DOHH2 (cell line): Measurements from ENCODE around the gene NR5A2.

Experiments
- H3F3A ChIP-seq: fragments of 200-600 bp; sonication (generic), shearing (Covaris generic); 2 replicates; pipeline ENCODE4 v1.6.0; 2016; ENCODE audit warnings: antibody characterized with exemption, mild to moderate bottlenecking; ENCODE audit not compliant: control insufficient read depth, insufficient read depth
- H3K27ac ChIP-seq: fragments of 200-600 bp; sonication (generic); 2 replicates; pipeline ENCODE4 v1.5.1; 2014; ENCODE audit warnings: low read depth, mild to moderate bottlenecking, low read length, moderate library complexity
- H3K27me3 ChIP-seq: fragments of 200-600 bp; sonication (generic); 2 replicates; pipeline ENCODE4 v1.6.1; 2014; ENCODE audit warnings: mild to moderate bottlenecking, low read length, mixed read lengths; ENCODE audit not compliant: control insufficient read depth
- H3K36me3 ChIP-seq: fragments of 200-600 bp; sonication (generic); 2 replicates; pipeline ENCODE4 v1.6.1; 2014; ENCODE audit warnings: mild to moderate bottlenecking, low read length, moderate library complexity, mixed read lengths; ENCODE audit not compliant: control insufficient read depth
- H3K4me1 ChIP-seq: fragments of 200-600 bp; sonication (generic); 2 replicates; pipeline ENCODE4 v1.6.1; 2014; ENCODE audit warnings: mild to moderate bottlenecking, low read length, mixed read lengths; ENCODE audit not compliant: control insufficient read depth
- H3K4me2 ChIP-seq: fragments of 200-600 bp; sonication (generic); 2 replicates; pipeline ENCODE4 v1.6.0; 2014; ENCODE audit warnings: mild to moderate bottlenecking, low read length, moderate library complexity
- H3K4me3 ChIP-seq: fragments of 200-600 bp; sonication (generic); 2 replicates; pipeline ENCODE4 v1.5.1; 2014; ENCODE audit warnings: mild to moderate bottlenecking, low read length, mixed read lengths
- H3K79me2 ChIP-seq: fragments of 200-600 bp; sonication (generic); 2 replicates; pipeline ENCODE4 v1.6.1; 2014; ENCODE audit warnings: mild to moderate bottlenecking, low read length, mixed read lengths; ENCODE audit not compliant: control insufficient read depth
- H3K9me2 ChIP-seq: fragments of 200-600 bp; sonication (generic); replicated peaks from 2 replicates; pipeline ENCODE4 v1.6.1; 2014; ENCODE audit warnings: mild to moderate bottlenecking, low read length, mixed read lengths; ENCODE audit not compliant: control insufficient read depth
- H3K9me3 ChIP-seq: fragments of 200-600 bp; sonication (generic); 2 replicates; pipeline ENCODE4 v1.6.1; 2014; ENCODE audit warnings: antibody characterized with exemption, low read length, mixed read lengths; ENCODE audit not compliant: control insufficient read depth, insufficient read depth
- H4K20me1 ChIP-seq: fragments of 200-600 bp; sonication (generic); 2 replicates; pipeline ENCODE4 v1.6.0; 2014; ENCODE audit warnings: low read depth, mild to moderate bottlenecking, antibody characterized with exemption, low read length, moderate library complexity; ENCODE audit not compliant: control insufficient read depth, insufficient read depth
- EZH2phosphoT487 ChIP-seq: fragments of 200-600 bp; sonication (generic); IDR thresholded peaks from 2 replicates; pipeline ENCODE4 v1.6.1; 2017; ENCODE audit warnings: borderline replicate concordance, mild to moderate bottlenecking, antibody characterized with exemption, low read length, moderate library complexity, mixed read lengths
- TF ChIP-seq, protein P1 (sequence below): fragments of 200-600 bp; sonication (generic); IDR thresholded peaks from one replicate; pipeline ENCODE4 v1.5.1; 2014; ENCODE audit warnings: antibody characterized with exemption, mild to moderate bottlenecking, low read depth, low read length; ENCODE audit not compliant: poor library complexity, severe bottlenecking

Gene NR5A2

DNA sequence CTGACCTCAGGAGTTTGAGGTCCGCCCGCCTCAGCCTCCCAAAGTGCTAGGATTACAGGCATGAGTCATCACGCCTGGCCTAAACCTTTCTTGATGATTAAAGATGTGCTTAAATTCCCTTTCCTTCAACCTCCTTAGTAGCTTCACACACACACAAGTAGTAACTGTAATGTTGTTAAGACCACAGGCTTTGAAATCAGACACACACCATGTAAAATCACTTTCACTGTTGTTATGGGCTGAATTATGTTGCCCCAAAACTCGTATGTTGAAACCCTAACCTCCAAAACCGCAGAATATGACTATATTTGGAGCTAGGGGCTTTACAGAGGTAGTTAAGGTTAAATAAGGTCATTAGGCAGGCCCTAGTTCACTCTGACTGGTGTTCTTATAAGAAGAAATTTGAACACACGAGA, 180.2 kb downstream of the NR5A2 start:
- Histone ChIP-seq H3K27me3 (no peaks in the 10 kb centered on the region), H4K20me1 (no peaks in the 10 kb centered on the region), H3K79me2 (no peaks in the 10 kb centered on the region), H3K4me3 (no peak overlapping the region), H3F3A (no peaks in the 10 kb centered on the region), H3K9me2 (no peaks in the 10 kb centered on the region), H3K9me3 (no peaks in the 10 kb centered on the region), H3K36me3 (no peaks in the 10 kb centered on the region), H3K4me2 (peak overlapping the region; percentile 4; the same call in 1 of the 2 replicates), H3K4me1 (peaks cover 9% of the 10 kb centered on the region; the same call in 1 of the 2 replicates), H3K27ac (no peak overlapping the region)
- TF ChIP-seq EZH2phosphoT487: no peak
- TF ChIP-seq, protein P1, sequence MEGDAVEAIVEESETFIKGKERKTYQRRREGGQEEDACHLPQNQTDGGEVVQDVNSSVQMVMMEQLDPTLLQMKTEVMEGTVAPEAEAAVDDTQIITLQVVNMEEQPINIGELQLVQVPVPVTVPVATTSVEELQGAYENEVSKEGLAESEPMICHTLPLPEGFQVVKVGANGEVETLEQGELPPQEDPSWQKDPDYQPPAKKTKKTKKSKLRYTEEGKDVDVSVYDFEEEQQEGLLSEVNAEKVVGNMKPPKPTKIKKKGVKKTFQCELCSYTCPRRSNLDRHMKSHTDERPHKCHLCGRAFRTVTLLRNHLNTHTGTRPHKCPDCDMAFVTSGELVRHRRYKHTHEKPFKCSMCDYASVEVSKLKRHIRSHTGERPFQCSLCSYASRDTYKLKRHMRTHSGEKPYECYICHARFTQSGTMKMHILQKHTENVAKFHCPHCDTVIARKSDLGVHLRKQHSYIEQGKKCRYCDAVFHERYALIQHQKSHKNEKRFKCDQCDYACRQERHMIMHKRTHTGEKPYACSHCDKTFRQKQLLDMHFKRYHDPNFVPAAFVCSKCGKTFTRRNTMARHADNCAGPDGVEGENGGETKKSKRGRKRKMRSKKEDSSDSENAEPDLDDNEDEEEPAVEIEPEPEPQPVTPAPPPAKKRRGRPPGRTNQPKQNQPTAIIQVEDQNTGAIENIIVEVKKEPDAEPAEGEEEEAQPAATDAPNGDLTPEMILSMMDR: no peak

DNA sequence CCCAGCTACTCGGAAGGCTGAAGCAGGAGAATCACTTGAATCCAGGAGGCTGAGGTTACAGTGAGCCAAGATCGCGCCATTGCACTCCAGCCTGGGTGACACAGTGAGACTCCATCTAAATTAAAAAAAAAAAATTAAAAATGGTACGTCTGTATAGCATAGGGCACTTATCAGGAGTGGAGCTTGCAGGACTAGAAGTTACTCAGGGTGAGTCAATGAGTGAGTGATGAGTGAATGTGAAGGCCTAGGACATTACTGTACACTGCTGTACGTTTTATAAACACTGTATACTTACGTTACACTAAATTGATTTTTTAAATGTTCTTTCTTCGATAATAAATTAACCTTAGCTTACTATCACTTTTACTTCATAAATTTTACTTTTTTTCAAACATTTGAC, 183.6 kb downstream of the NR5A2 start:
- no peaks in the 10 kb centered on the region for H4K20me1 ChIP-seq
- H3K79me2 ChIP-seq: no peaks in the 10 kb centered on the region
- H3K4me1 ChIP-seq: peaks cover 15% of the 10 kb centered on the region
- no peaks in the 10 kb centered on the region; the same call in 1 of the 2 replicates for H3K27me3 ChIP-seq
- H3K9me2 ChIP-seq: no peaks in the 10 kb centered on the region
- no peaks in the 10 kb centered on the region for H3K9me3 ChIP-seq
- no peaks in the 10 kb centered on the region for H3F3A ChIP-seq
- no peak overlapping the region for H3K27ac ChIP-seq
- H3K36me3 ChIP-seq: no peaks in the 10 kb centered on the region
- no peak overlapping the region for H3K4me2 ChIP-seq
- TF ChIP-seq, protein P1: no peak
- no peak for TF ChIP-seq EZH2phosphoT487
- H3K4me3 ChIP-seq: no peak overlapping the region

DNA sequence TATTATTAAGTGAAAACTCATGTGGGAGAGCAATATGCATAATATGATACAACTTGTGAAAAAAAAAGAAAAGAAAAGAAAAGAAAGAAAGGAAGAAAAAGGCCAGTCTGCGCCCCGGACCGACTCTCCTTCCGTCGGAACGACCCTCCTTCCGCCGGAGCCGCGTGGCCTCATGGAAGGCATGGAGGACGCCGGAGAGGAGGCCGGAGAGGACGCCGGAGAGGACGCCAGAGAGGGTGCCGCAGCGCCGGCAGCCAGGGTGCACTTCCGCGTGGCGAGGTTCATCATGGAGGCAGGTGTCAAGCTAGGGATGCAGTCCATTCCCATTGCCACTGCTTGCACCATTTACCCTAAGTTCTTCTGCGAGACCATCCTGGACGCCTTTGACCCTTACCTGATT, 185.9 kb downstream of the NR5A2 start:
- no peaks in the 10 kb centered on the region for H3K79me2 ChIP-seq
- H3K27me3 ChIP-seq: no peaks in the 10 kb centered on the region; the same call in 1 of the 2 replicates
- H3K9me3 ChIP-seq: no peaks in the 10 kb centered on the region
- H3K4me2 ChIP-seq: no peak overlapping the region
- H3K9me2 ChIP-seq: no peaks in the 10 kb centered on the region
- H3K4me1 ChIP-seq: peaks cover 9% of the 10 kb centered on the region
- TF ChIP-seq, protein P1: no peak
- no peak for TF ChIP-seq EZH2phosphoT487
- H4K20me1 ChIP-seq: no peaks in the 10 kb centered on the region
- no peak overlapping the region for H3K4me3 ChIP-seq
- H3F3A ChIP-seq: no peaks in the 10 kb centered on the region
- H3K36me3 ChIP-seq: no peaks in the 10 kb centered on the region
- H3K27ac ChIP-seq: no peak overlapping the region
